Panc1 (cell line): ENCODE results near the gene KRTAP10-11. TPM values are rescaled to one million over a fixed set of nuclear protein-coding genes. Genes with fewer than 3 reads are reported as not detected.

Source experiments
- ATAC-seq: fragments of 200-7000 bp; cut with Tn5 transposase; 2 replicates; pipeline ENCODE4 v1.9.1; 2020; ENCODE audit warnings: mild to moderate bottlenecking, moderate library complexity
- BruUV-seq: library from RNA; stranded (reverse); fragments of 400-500 nt; replicated peaks from 2 replicates; lab custom pipeline; 2021; lab: Mats Ljungman, UMichigan
- CTCF ChIA-PET: fragments of 300-600 bp; sonication (Branson Sonifier 250); formaldehyde crosslinking; loops from one replicate; lab custom pipeline; 2022; ENCODE audit warnings: antibody characterized with exemption; lab: Charles Lee
- POLR2A ChIA-PET: fragments of 300-600 bp; sonication (Branson Sonifier 250); formaldehyde crosslinking; loops from one replicate; lab custom pipeline; 2022; ENCODE audit warnings: antibody characterized with exemption; lab: Charles Lee
- DNase-seq: peaks from one replicate; pipeline ENCODE4 v3.0.0-alpha.2; 2010; ENCODE audit warnings: low read depth, low spot score
- H3K27ac ChIP-seq: 2 replicates; pipeline ENCODE4 v1.5.1; 2011; ENCODE audit warnings: mild to moderate bottlenecking, low read length, inconsistent platforms
- H3K27me3 ChIP-seq: fragments of 200-500 bp; sonication (Bioruptor generic); 2 replicates; pipeline ENCODE4 v1.6.0; 2014; ENCODE audit warnings: low read length, inconsistent platforms; ENCODE audit not compliant: control insufficient read depth, insufficient read depth
- H3K36me3 ChIP-seq: fragments of 200-500 bp; sonication (Bioruptor generic); 2 replicates; pipeline ENCODE4 v1.5.1; 2014; ENCODE audit warnings: inconsistent platforms, mild to moderate bottlenecking, low read length, moderate library complexity; ENCODE audit not compliant: control insufficient read depth, insufficient read depth
- H3K4me1 ChIP-seq: 2 replicates; pipeline ENCODE4 v1.5.1; 2011; ENCODE audit warnings: inconsistent platforms, mild to moderate bottlenecking, low read length, moderate library complexity; ENCODE audit not compliant: control insufficient read depth, insufficient read depth
- H3K4me3 ChIP-seq, 2 experiments: 2 replicates each; pipeline ENCODE4 v1.5.1; 2011 to 2012; ENCODE audit warnings: low read depth in 2 of 2, low read length in 2 of 2, mild to moderate bottlenecking in 2 of 2, inconsistent platforms in 1 of 2, moderate library complexity in 1 of 2
- H3K9me3 ChIP-seq: fragments of 200-500 bp; sonication (Bioruptor generic); 2 replicates; pipeline ENCODE4 v1.5.1; 2014; ENCODE audit warnings: low read depth, mild to moderate bottlenecking, inconsistent platforms, low read length, moderate library complexity; ENCODE audit not compliant: control insufficient read depth, insufficient read depth
- CTCF ChIP-seq: fragments of 450-650 bp; IDR thresholded peaks from 2 replicates; pipeline ENCODE4 v1.5.1; 2017; ENCODE audit warnings: mild to moderate bottlenecking
- POLR2AphosphoS5 ChIP-seq: IDR thresholded peaks from 2 replicates; pipeline ENCODE4 v1.6.1; 2012; ENCODE audit warnings: mild to moderate bottlenecking, low read depth, low read length, moderate library complexity
- REST ChIP-seq, 2 experiments: IDR thresholded peaks; 2 replicates each; pipeline ENCODE4 v1.6.1; 2011 to 2012; ENCODE audit warnings: low read depth in 2 of 2, control low read depth in 1 of 2, low read length in 1 of 2, mild to moderate bottlenecking in 1 of 2, moderate library complexity in 1 of 2; ENCODE audit not compliant: insufficient read depth in 1 of 2
- SIN3A ChIP-seq: IDR thresholded peaks from 2 replicates; pipeline ENCODE4 v1.6.1; 2012; ENCODE audit warnings: low read depth, mild to moderate bottlenecking, low read length, moderate library complexity, borderline replicate concordance; ENCODE audit not compliant: insufficient read depth
- TCF7L2 ChIP-seq: IDR thresholded peaks from 2 replicates; pipeline ENCODE4 v1.6.1; 2011; ENCODE audit warnings: mild to moderate bottlenecking, low read depth, low read length, inconsistent platforms
- in situ Hi-C: cut with HindIII; loops from 2 replicates; pipeline ENCODE4 v1.10.0; 2016; ENCODE audit warnings: low sequenced_read_pairs, low pct_unique_long_range_greater_than_20kb
- intact Hi-C: fragments of 100-400 bp; cut with micrococcal nuclease; formaldehyde crosslinking; loops from one replicate; pipeline ENCODE4 v1.10.0; 2022; ENCODE audit not compliant: unreplicated experiment
- total RNA-seq: library from RNA; stranded (reverse); gene quantifications from one replicate; pipeline ENCODE4 v1.2.1, GENCODE V29; 2021; ENCODE audit not compliant: unreplicated experiment

Gene KRTAP10-11
- total RNA-seq, 1 experiment from 2014 or later, result not detected

- H3K4me3 ChIP-seq, result no peak overlapping the region
- in situ Hi-C loops, result no loop called here
- TF ChIP-seq SIN3A (no peak), CTCF (no peak), POLR2AphosphoS5 (no peak), REST (IDR thresholded peaks at IDR 0.05; ENCODE audit: insufficient read depth in 1 of 2, low read depth in 2 of 2, low read length in 1 of 2) (no peak), TCF7L2 (no peak)
- ATAC-seq (no peak), DNase-seq (no peak)
- no peaks in the 10 kb centered on the region for H3K36me3 ChIP-seq
- ChIA-PET POLR2A (no interaction called here), CTCF (no interaction called here)
- no TSS peak for BruUV-seq
- no peaks in the 10 kb centered on the region for H3K4me1 ChIP-seq
- H3K9me3 ChIP-seq, result peaks cover 3% of the 10 kb centered on the region; the same call in 1 of the 2 replicates
- intact Hi-C loops, result no loop called here
- H3K27me3 ChIP-seq, result no peaks in the 10 kb centered on the region
- H3K27ac ChIP-seq, result no peak overlapping the region
These were observed 32.6 kb upstream of the KRTAP10-11 start for GRCh38 chr21:44613386-44614155.

GRCh38 chr21:44614161-44614631, 32.0 kb upstream of the KRTAP10-11 start:
- Histone ChIP-seq H3K9me3 (peaks cover 2% of the 10 kb centered on the region; the same call in 1 of the 2 replicates), H3K4me3 (no peak overlapping the region), H3K27ac (no peak overlapping the region), H3K36me3 (no peaks in the 10 kb centered on the region), H3K4me1 (no peaks in the 10 kb centered on the region), H3K27me3 (no peaks in the 10 kb centered on the region)
- CTCF ChIA-PET, result no interaction called here
- TF ChIP-seq TCF7L2 (no peak), SIN3A (no peak), CTCF (no peak)
- POLR2A ChIA-PET, result no interaction called here
- no TSS peak for BruUV-seq
- DNase-seq (no peak), ATAC-seq (no peak)
- in situ Hi-C loops (no loop called here), intact Hi-C loops (no loop called here)
